NCI-H187 (cell line): ENCODE measurements around the gene TSEN15.

Experiments used
- DNase-seq, 2 experiments: peaks; one replicate each; lab custom pipeline; 2025; lab: John Stamatoyannopoulos, UW

TSEN15 gene

GRCh38 chr1:184051485-184052193 lies at the start of gene TSEN15:
Gene TSEN15 (plus strand): TSS chr1:184051730. CDS start chr1:184051756, 26 bp downstream.
- DNase-seq: peak; percentile 77 to 85

DNA sequence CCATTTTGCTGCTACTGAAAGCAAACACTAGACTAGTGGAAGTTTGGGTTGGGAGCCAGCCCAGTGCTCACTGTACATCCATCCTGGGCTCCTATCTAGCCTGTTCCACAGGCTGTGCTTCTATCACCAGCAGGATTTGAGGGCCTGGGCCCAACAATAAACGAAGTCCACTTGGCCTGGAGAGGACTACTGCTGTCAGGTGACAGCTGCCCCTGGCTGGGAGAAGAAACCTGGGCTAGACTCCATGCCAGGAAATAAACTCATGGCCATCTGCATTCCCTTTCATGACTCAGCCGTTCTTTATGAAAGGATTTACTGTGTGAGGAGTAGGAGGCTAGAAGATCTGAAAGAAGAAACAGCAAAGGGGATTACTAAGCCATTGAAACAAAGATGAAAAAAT lies 49.5 kb upstream of the TSEN15 start:
- no peak for DNase-seq

GRCh38 chr1:184004935-184005334 lies 46.6 kb upstream of the TSEN15 start:
- DNase-seq: no peak

DNA sequence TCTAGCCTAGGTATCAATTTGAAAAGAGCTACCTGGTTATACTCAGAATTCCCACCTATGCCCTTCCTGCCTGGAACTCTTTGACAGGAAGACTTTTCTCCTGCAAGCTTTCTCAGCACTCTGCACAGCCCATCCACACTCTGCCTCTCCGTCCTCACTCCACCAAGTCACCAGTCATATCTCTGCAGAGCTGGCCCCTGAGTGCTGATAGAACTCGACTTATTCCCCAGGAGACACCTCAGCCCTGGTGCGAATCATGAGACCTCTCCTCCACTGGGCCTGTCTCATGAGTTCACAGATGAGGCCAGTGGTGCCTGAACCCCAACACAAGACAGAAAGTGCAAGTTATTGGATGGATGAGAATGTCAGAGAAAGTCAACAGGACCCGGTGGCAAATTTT lies 46.0 kb upstream of the TSEN15 start:
- DNase-seq: no peak

DNA sequence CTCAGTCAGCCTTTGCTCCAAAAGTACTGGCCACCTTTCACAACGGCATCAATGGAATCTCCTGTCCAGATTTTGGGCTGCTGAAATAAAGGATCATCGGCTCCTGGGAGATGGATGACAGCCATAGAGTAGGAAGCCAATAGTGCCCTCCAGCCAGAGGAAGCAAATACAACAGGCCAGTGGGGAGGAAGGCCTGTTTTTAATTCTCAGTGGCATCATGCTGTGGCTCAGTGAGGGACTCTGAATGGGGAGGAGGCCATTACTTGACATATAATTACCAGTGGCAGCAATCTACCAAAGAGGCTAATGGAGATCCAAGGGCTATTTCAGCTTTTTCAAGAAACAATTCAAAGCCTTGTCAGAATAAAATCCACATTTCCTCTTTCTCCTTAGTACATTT lies 40.7 kb upstream of the TSEN15 start:
- no peak for DNase-seq

DNA sequence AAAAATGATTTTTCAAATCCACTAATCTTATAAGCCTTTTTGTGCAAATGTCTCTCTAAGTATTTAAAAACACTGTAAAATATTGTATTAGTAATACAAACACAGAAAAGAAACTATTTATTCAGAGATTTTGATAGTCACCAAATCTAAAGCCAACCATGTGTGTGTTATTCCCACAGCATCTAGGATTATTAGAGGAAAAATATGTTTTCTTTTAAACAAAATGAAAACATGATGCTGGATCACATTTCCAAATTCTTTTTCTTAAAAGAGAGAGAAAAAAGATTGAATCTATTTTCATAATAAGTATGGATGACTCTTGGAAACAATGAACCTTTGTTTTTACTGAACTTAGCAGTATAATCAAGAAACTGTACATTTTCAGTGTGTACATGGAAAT lies 39.3 kb upstream of the TSEN15 start:
- DNase-seq: no peak

DNA sequence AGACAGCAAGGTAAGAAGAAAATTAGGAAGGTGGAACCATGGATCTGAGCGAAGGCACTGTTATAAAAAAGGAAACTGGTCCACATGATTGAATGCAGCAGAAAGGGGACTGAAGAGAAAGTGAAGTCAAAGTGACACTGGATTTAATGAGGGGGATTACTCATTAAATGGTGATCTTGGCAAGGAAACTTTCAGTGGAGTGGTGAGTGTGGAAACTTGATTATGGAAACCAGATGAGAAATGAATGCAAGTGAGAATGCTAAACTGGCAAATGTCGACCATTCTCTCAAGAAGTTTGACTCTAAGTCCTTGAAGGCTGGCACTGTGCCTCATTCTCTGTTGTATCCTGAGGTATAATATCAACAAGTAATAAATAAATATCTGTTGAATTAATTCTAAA lies 37.3 kb upstream of the TSEN15 start:
- DNase-seq: no peak

GRCh38 chr1:184016169-184016568 lies 35.4 kb upstream of the TSEN15 start:
- no peak for DNase-seq

DNA sequence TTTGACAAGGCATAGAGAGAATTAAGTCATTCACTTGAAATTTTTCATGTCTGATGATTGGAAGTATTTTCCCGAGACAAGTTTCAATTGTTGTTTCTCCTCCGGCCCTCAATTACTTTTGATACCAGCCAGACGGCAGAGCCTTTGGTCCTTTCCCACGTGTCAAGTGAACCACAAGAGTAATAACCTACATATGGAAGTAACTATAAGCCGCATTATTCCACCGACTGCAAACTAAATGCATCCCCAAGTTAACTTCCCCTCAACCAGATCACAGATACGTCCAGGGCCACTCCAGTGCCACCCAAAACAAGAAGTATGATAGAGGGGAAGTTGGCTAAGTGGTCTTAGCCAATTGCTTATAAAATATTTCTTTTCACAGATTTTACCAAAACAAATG lies 34.2 kb upstream of the TSEN15 start:
- no peak for DNase-seq

DNA sequence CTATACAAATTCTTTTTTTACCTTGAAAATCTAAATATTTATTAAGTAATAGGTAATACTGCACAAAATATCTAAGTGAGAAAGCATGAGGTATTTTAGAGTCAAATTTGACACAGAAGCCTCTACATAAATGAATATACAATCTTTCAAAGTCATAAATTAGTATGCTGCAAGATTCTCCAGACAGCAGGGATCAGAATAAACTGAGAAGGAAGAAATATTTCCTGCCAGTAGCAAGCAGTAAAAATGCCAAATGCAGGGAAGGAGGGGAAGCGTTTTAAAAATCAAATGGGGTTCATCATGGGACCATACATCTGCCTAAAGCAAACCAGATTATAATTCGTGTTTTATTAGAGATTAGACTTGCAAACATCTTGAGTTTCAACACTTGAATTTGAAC lies 32.9 kb upstream of the TSEN15 start:
- no peak for DNase-seq

DNA sequence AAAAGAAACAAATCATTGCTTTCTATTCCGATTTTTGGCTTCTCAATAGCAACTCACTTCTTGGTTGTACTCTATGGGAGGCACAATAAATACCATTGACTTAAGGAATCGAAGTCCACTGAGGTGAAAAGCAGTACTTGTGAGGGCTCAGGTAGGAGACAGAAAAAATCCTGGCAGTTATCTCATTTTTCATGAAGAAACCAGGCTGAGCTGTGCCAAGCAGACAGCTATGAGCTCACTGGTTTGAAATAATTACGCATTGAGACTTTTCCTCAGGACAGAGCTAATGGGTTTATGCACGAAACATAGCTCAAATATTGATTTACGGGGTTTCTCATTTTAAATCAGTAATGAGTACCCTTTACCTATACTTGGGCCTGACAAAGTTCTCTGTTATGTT lies 32.5 kb upstream of the TSEN15 start:
- no peak for DNase-seq

DNA sequence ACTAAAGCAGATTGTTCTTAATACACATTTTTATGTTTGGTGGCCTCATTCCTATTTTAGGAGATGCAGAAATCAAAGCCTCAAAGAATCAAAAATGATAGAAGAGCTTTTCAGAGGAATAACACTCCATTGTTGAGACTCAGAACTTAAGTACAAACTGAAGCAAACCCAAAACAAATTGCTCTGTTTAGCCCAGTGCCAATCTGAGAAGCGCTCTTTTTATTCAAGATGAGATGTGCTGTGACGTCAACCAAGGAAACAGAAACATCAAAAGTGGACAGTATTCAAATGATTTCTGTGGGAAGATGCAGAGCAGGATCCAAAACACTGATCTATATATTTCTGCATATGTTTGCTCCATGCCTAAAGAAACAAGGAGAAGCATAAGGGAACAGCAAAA lies 32.0 kb upstream of the TSEN15 start:
- no peak for DNase-seq

- DNase-seq: no peak
Measured at GRCh38 chr1:184020328-184020727, 31.2 kb upstream of the TSEN15 start.

GRCh38 chr1:184020855-184021254 lies 30.7 kb upstream of the TSEN15 start:
- no peak for DNase-seq

DNA sequence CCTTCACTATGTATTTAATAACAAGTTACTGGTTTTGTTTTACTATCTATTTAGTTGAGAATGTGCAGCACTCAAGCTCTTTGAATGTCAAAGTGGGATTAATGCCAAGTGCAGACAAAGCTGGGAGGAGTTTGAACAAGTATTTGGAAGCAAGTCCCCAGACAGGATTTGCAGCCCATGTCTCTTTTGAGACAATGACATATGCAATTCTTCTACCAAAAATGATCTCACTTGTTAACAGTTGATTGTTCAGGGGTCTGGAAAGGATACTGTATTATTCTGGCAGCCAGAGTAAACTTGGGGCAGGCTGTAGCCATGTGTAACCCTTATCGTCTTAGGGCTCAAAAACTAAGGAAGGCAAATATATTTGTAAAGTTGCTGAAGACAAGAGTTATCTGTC lies 29.8 kb upstream of the TSEN15 start:
- no peak for DNase-seq

DNA sequence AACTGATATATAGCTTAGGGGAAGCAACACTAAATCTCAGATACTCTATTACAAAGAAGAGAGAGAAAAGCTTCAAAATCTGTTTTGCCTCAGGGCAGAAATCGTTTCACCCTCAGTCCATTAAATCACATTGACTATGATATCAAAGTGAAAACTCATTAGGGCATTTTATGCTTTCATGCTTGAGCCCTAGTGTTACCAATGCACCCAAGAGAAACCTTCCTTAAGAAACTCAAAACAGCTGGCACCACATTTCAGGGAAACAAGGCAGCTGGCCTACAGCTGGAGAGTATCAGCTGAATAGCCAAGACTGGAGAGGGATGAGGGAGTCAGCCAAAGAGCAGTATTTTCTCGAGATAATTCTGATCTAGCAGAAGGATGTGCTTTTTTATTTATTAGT lies 28.9 kb upstream of the TSEN15 start:
- no peak for DNase-seq

GRCh38 chr1:184023171-184023570 lies 28.4 kb upstream of the TSEN15 start:
- DNase-seq: no peak

- no peak for DNase-seq
Measured at GRCh38 chr1:184025242-184025675, 26.3 kb upstream of the TSEN15 start.

GRCh38 chr1:184027826-184028695 lies 23.5 kb upstream of the TSEN15 start:
- DNase-seq: no peak

GRCh38 chr1:184028854-184029623 lies 22.5 kb upstream of the TSEN15 start:
- no peak for DNase-seq

GRCh38 chr1:184030433-184031091 lies 21.0 kb upstream of the TSEN15 start:
- no peak for DNase-seq

- no peak for DNase-seq
Measured at GRCh38 chr1:184031092-184031408, 20.5 kb upstream of the TSEN15 start.
